HG02759 (cell line): ENCODE measurements around the gene ARID1B.

Experiments used
- ATAC-seq: cut with Tn5 transposase; IDR thresholded peaks from one replicate; pipeline ENCODE4 v1.9.1; 2021; ENCODE audit warnings: mild to moderate bottlenecking, moderate library complexity; ENCODE audit not compliant: unreplicated experiment

The ARID1B gene

GRCh38 chr6:156875062-156875461, 97.9 kb downstream of the ARID1B start:
- ATAC-seq: no peak

DNA sequence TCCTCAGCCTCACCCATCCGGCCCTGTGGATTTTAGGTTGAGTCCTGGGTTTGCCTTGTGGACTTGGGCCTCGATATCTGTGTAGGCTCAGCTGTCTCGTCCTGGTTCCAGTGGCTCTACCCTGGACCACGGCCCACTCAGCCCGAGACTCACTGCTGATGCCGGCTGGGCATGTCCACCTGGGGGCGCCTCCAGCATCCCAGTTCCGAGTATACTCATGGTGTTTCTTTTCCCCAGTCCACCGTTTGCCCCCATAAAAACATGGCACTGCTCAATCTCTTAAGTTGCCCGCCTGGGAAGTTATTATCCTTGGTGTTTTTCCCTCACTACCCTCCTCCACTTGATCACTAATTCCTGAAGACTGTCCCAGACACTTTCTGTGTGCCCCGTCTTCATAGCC, 99.1 kb downstream of the ARID1B start:
- no peak for ATAC-seq

- no peak for ATAC-seq
Observed at GRCh38 chr6:156877126-156877863, 100.1 kb downstream of the ARID1B start.

DNA sequence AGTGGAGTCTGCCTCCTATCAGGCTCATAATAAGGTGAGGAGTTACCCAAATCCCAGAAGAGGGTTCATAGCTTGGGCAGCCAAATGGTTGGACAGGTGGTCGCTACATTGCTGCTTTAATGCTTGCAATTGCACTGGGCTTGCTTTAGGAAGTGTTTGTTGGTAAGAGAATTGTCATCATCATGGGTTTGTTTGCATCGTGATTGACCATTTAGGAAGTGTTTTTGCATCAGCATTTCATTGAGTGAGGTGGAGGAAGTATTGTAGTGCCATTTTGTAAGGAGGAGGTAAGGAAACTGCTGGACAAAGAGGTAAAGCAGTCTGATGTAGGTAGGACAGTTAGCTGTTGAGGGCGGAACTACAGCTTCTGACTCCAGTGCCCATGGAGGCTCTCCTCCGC, 101.5 kb downstream of the ARID1B start:
- no peak for ATAC-seq

DNA sequence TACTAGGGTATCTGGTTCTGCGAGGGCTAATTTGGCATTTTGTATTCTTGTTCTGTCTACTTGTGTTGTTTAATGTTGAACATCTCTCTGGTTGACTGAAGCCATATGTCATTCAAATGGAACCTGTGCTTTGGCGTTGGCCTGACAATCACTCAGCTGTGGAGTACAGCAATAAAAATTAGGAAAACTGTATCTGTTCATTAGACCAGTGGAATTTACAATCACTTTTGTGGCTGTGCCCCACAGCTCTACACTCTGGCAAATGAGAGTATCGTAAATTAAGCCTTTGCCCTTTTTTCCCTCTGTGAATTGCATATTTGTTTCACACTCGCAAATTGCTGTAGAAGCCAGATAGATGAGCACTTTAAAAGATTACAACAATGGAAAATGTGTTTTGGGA, 102.0 kb downstream of the ARID1B start:
- no peak for ATAC-seq

GRCh38 chr6:156879591-156879990, 102.4 kb downstream of the ARID1B start:
- no peak for ATAC-seq

- ATAC-seq: no peak
Observed at GRCh38 chr6:156880913-156881312, 103.7 kb downstream of the ARID1B start.

DNA sequence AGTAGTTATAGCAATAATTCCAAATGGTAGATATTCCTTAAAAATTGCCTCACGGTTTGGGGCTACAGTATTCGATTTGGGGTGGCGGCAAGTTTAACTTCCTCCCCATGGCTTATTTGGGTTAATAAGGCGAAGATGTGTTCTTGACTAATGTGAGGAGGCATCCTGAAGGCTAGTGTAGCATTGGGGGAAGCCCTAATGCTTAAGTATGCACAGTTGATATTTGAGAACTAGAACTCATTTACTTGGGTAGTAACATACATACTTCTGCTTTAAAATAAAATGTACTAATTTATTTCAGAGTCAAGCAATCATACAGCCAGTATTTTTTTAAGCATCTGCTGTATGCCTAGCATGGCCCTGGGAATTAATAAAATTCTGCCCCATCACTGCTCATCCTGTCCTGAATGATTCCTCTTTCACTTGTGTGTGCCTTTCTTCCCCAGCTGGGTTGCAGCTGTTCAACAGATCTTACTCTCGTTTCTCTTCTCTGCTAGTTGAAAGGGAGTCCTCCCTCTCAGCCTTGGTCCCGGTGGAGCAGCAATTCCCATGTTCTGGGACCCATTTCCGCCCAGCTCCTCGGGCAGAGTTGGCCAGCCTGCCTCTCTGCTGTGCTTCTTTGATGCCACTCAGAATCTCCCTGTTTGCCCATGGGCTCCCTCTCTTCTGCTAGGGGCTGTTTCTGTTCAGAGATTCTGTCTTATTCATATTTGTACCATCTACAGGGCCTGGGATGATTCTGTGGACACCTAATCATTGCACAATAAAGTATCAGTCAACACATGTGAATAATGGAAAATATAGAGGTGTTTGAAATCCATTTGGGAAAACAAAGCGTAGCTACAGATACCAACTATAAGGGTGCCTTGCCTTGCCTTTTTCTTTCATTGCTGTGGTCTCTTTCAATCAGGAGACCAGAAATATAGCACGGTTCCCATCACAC, 104.8 kb downstream of the ARID1B start:
- ATAC-seq: no peak

GRCh38 chr6:156883497-156884252, 106.5 kb downstream of the ARID1B start:
- ATAC-seq: no peak

DNA sequence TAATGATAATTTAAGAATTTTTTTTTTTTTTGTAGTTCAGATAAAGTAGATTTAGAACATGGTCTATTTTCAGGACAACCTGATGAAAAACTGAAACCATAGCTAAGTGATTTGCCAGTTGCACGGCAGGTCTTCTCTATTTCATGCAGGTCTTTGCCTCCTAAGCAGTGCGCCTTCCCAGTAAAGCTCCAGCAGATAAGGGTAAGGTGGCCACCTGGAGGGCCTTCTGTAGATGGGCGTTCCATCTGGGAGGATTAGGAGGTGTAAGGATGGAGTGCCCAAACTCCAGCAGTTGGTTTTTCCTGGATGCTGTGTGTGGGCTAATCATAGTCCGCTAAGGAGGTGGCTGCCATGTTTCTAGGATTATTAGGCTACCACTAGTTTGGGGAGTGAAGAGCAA, 107.1 kb downstream of the ARID1B start:
- no peak for ATAC-seq

- ATAC-seq: no peak
Observed at GRCh38 chr6:156885562-156885961, 108.4 kb downstream of the ARID1B start.

GRCh38 chr6:156886409-156886808, 109.2 kb downstream of the ARID1B start:
- peak; percentile 63 for ATAC-seq

GRCh38 chr6:156887623-156888269, 110.6 kb downstream of the ARID1B start:
- ATAC-seq: no peak

DNA sequence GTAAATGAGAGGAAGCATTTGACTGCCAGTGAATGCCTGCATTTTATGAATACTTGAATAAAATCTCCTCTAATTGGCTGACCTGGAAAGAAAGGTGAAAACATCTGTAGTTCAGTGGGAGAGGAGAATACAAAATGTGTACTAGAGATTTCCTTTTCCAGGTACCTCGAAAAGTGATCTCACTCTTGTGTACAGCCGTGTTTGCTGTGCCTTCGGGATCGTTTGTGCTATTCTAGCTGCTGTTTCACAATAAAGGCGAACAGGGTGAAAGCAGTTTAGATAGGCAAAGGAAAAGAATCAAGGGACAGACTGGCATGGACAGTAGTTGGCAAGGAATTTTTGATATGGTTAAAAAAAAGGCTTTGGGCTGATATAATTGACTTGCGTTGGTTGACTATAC, 112.3 kb downstream of the ARID1B start:
- no peak for ATAC-seq

- ATAC-seq: no peak
Observed at GRCh38 chr6:156889986-156890385, 112.8 kb downstream of the ARID1B start.

DNA sequence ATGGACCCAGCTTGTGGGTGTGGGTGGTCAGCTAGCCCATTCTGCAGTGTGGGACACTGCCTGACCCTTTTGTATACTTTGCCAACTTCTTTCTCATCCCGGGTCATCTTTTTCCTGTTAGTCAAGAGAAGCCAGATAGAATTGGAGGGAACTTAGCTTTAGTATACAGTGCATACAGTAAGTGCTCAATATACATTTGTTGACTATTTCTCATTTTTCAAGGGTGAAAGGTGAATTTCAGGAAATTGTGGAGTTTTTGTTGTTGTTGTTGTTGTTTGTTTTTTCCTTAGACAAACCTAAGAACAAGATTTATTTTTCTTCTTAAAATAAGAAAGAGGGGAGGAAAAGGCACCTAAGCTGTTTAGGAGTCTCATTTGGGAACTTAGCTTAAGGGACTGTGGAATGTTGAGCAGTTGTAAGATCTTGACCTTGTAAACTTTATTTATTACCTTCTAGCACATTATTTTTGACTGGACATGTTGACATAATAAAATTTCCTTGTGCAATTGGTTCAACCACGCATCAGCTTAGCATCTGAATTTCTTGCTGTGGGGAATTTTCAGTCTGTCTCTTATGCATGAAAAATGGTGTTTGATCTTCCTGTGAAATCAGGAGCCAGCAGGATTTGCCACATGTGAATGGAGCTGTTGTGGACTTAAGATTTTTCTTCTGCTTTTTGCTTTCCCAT, 113.6 kb downstream of the ARID1B start:
- ATAC-seq: no peak

GRCh38 chr6:156897907-156898531, 120.8 kb downstream of the ARID1B start:
- ATAC-seq: no peak

DNA sequence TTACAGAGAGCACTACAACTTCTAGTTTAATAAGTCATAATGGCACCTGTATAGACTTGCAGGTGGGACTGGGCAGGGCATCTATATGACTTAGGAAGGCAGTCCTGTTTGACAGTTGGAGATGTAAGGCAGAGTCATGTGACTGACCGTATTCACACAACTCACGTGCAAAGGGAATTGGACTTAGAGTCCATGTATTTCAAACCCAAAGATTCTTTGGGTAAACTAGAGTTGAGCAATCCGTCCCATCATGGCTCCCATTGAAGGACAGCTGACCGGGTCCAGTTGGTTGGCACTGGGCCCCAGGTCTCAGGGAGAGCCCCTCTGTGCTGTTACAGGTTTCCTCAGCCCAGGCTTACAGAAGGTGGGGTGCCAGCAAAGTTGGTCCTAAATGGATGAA, 121.9 kb downstream of the ARID1B start:
- ATAC-seq: no peak

DNA sequence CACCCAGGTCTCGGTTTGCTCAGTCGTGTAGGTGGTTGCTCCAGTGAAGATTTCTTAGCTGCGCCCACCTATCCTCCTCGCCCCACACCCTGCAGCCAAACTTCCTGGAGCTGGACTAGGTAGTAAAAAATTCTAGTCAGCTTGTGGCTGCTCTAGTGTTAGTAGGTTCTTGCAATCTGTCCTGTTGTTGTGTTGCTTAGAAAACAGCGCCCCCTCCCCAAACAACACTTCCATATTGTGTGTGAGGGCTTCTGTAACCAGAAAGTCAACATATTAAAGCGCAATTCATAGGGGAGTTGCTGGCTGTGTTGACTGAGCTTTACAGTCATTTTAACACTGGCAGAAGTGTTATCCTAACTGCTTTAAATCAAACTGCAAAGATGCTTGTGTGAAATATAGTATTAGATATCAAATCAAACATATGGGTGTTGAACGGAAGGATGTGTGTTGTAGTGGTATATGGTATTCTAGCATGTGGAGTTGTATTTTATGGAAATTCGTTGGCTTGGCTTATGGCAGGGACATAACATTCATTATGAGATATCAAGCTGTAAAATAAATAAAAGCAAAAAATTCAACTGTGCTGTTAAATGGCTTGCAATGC, 122.5 kb downstream of the ARID1B start:
- no peak for ATAC-seq
